GM23338 (cell line): Measurements from ENCODE around the gene CLEC2D. TPM values are rescaled to one million over a fixed set of nuclear protein-coding genes. Genes with fewer than 3 reads are reported as not detected.

Experiments used
- ATAC-seq: fragments of 200-7000 bp; cut with Tn5 transposase; 3 replicates; pipeline ENCODE4 v1.9.1; 2020
- DNase-seq: peaks from one replicate; pipeline ENCODE4 v3.0.0-alpha.2; 2015; ENCODE audit warnings: low spot score
- H2AFZ ChIP-seq: fragments of 200-600 bp; sonication (generic); 2 replicates; pipeline ENCODE4 v1.8.0; 2016; ENCODE audit warnings: antibody characterized with exemption, mild to moderate bottlenecking, moderate library complexity
- H3F3A ChIP-seq: fragments of 200-600 bp; sonication (generic); replicated peaks from 2 replicates; pipeline ENCODE4 v1.8.0; 2017; ENCODE audit warnings: antibody characterized with exemption, mixed run types, low read depth
- H3K27ac ChIP-seq: fragments of 200-600 bp; sonication (generic); 2 replicates; pipeline ENCODE4 v1.6.1; 2016; ENCODE audit warnings: low read depth
- H3K27me3 ChIP-seq: fragments of 200-600 bp; sonication (generic); 2 replicates; pipeline ENCODE4 v1.8.0; 2016; ENCODE audit warnings: mild to moderate bottlenecking, mixed run types, moderate library complexity; ENCODE audit not compliant: insufficient read depth
- H3K36me3 ChIP-seq: fragments of 200-600 bp; sonication (generic); 2 replicates; pipeline ENCODE4 v1.8.0; 2016; ENCODE audit warnings: mild to moderate bottlenecking; ENCODE audit not compliant: insufficient read depth
- H3K4me1 ChIP-seq: fragments of 200-600 bp; sonication (generic); 2 replicates; pipeline ENCODE4 v1.8.0; 2016; ENCODE audit warnings: mild to moderate bottlenecking, moderate library complexity; ENCODE audit not compliant: insufficient read depth
- H3K4me2 ChIP-seq: fragments of 200-600 bp; sonication (generic); 2 replicates; pipeline ENCODE4 v1.7.1; 2017; ENCODE audit warnings: mixed run types
- H3K4me3 ChIP-seq: fragments of 200-600 bp; sonication (generic); 2 replicates; pipeline ENCODE4 v1.6.1; 2016; ENCODE audit warnings: mixed run types
- H3K79me2 ChIP-seq: fragments of 200-600 bp; sonication (generic); replicated peaks from 2 replicates; pipeline ENCODE4 v1.8.0; 2017; ENCODE audit warnings: mild to moderate bottlenecking; ENCODE audit not compliant: insufficient read depth
- H3K9me2 ChIP-seq: fragments of 200-600 bp; sonication (generic); 2 replicates; pipeline ENCODE4 v1.8.0; 2017; ENCODE audit not compliant: insufficient read depth
- H4K20me1 ChIP-seq: fragments of 200-600 bp; sonication (generic); replicated peaks from 2 replicates; pipeline ENCODE4 v1.8.0; 2017; ENCODE audit warnings: mild to moderate bottlenecking; ENCODE audit not compliant: insufficient read depth
- H3K27ac Mint-ChIP-seq: 2 replicates; pipeline ENCODE4 v1.8.0; 2020; ENCODE audit warnings: inconsistent platforms, mild to moderate bottlenecking, moderate library complexity, mixed read lengths
- H3K27me3 Mint-ChIP-seq: 3 replicates; pipeline ENCODE4 v1.8.0; 2022; ENCODE audit warnings: low read depth, mild to moderate bottlenecking, moderate library complexity, mixed read lengths, inconsistent platforms; ENCODE audit not compliant: insufficient read depth, poor library complexity
- H3K36me3 Mint-ChIP-seq: 3 replicates; pipeline ENCODE4 v1.8.0; 2021; ENCODE audit warnings: low read depth, mild to moderate bottlenecking, inconsistent platforms, moderate library complexity, mixed read lengths
- H3K4me1 Mint-ChIP-seq: 3 replicates; pipeline ENCODE4 v1.8.0; 2020; ENCODE audit warnings: mild to moderate bottlenecking, inconsistent platforms, mixed read lengths
- H3K4me3 Mint-ChIP-seq: 3 replicates; pipeline ENCODE4 v1.8.0; 2021; ENCODE audit warnings: moderate library complexity, mild to moderate bottlenecking, inconsistent platforms, mixed read lengths
- H3K9me3 Mint-ChIP-seq: 3 replicates; pipeline ENCODE4 v1.8.0; 2020; ENCODE audit warnings: moderate library complexity, mild to moderate bottlenecking, inconsistent platforms, mixed read lengths
- CREB1 ChIP-seq: fragments of 250-450 bp; sonication (Bioruptor Pico); IDR thresholded peaks from 2 replicates; pipeline ENCODE4 v1.5.0; 2020; ENCODE audit warnings: low read depth, mild to moderate bottlenecking, moderate library complexity
- ETS1 ChIP-seq: IDR thresholded peaks from 2 replicates; pipeline ENCODE4 v1.6.1; 2016; ENCODE audit warnings: antibody characterized with exemption
- EZH2 ChIP-seq: fragments of 200-600 bp; sonication (generic); IDR thresholded peaks from one replicate; pipeline ENCODE4 v1.8.0; 2017; ENCODE audit warnings: antibody characterized with exemption, mild to moderate bottlenecking, low read depth; ENCODE audit not compliant: unreplicated experiment
- JUNB ChIP-seq: IDR thresholded peaks from one replicate; pipeline ENCODE4 v1.6.1; 2016; ENCODE audit warnings: antibody characterized with exemption; ENCODE audit not compliant: unreplicated experiment
- NANOG ChIP-seq: IDR thresholded peaks from 2 replicates; pipeline ENCODE4 v1.6.1; 2016; ENCODE audit warnings: antibody characterized with exemption, borderline replicate concordance
- POLR2AphosphoS5 ChIP-seq: IDR thresholded peaks from 2 replicates; pipeline ENCODE4 v1.6.1; 2016; ENCODE audit warnings: antibody characterized with exemption, low read depth
- STAT1 ChIP-seq: IDR thresholded peaks from one replicate; pipeline ENCODE4 v1.6.1; 2016; ENCODE audit warnings: antibody characterized with exemption; ENCODE audit not compliant: unreplicated experiment
- ZNF114 ChIP-seq: fragments of 250-450 bp; sonication (Bioruptor Pico); IDR thresholded peaks from 2 replicates; pipeline ENCODE4 v1.5.0; 2020; ENCODE audit warnings: mild to moderate bottlenecking, moderate library complexity
- ZNF331 ChIP-seq: fragments of 250-450 bp; sonication (Bioruptor Pico); IDR thresholded peaks from 2 replicates; pipeline ENCODE4 v1.5.0; 2020; ENCODE audit warnings: low read depth, mild to moderate bottlenecking, moderate library complexity
- ZNF462 ChIP-seq: fragments of 250-450 bp; sonication (Bioruptor Pico); IDR thresholded peaks from 2 replicates; pipeline ENCODE4 v1.5.0; 2020; ENCODE audit warnings: mild to moderate bottlenecking, moderate library complexity
- polyA plus RNA-seq: library from polyadenylated mRNA; unstranded; fragments of >200 nt; fragmentation: Nextera tagmentation; extraction: Ambion mirVana; gene quantifications from 2 replicates; pipeline ENCODE4 v1.2.1, GENCODE V29; 2016
- total RNA-seq: library from RNA; depleted of rRNA; stranded (reverse); fragments of >200 nt; shearing (Covaris generic); gene quantifications from 2 replicates; pipeline ENCODE4 v1.2.3, GENCODE V29; 2014

The CLEC2D gene
- total and polyA plus RNA-seq, 2 experiments from 2014 or later = 6.9 to 7.1 TPM

- peak overlapping the region; percentile 94 for H3K27ac ChIP-seq
- peaks cover 42% of the 10 kb centered on the region for H3K4me1 ChIP-seq
- no peaks in the 10 kb centered on the region for H3K9me2 ChIP-seq
- Mint-ChIP-seq H3K27ac (no peak overlapping the region), H3K4me1 (peaks cover 38% of the 10 kb centered on the region), H3K27me3 (peaks cover 8% of the 10 kb centered on the region), H3K36me3 (peaks cover 11% of the 10 kb centered on the region), H3K4me3 (peak overlapping the region; percentile 91), H3K9me3 (peaks cover 3% of the 10 kb centered on the region; the same call in 2 of the 3 replicates)
- H3K36me3 ChIP-seq = no peaks in the 10 kb centered on the region
- no peaks in the 10 kb centered on the region; the same call in 1 of the 2 replicates for H3F3A ChIP-seq
- peak overlapping the region; percentile 81 for H3K4me3 ChIP-seq
- no peaks in the 10 kb centered on the region for H4K20me1 ChIP-seq
- no peak for TF ChIP-seq STAT1
- no peak for TF ChIP-seq ZNF114 (CRISPR knock-in tag)
- TF ChIP-seq NANOG = no peak
- no peak for TF ChIP-seq ETS1
- no peak for TF ChIP-seq JUNB
- TF ChIP-seq EZH2 = no peak
- TF ChIP-seq ZNF462 (CRISPR knock-in tag) = no peak
- TF ChIP-seq CREB1 (CRISPR knock-in tag) = no peak
- TF ChIP-seq ZNF331 (CRISPR knock-in tag) = no peak
- no peak for TF ChIP-seq POLR2AphosphoS5
- peaks cover 32% of the 10 kb centered on the region for H3K79me2 ChIP-seq
- ATAC-seq (no peak; the same call in 1 of the 3 replicates), DNase-seq (no peak)
- H2AFZ ChIP-seq = peak overlapping the region; percentile 99; the same call in 1 of the 2 replicates
- H3K4me2 ChIP-seq = peak overlapping the region; percentile 88
- H3K27me3 ChIP-seq = no peaks in the 10 kb centered on the region
These were observed 20.6 kb upstream of the CLEC2D start for GRCh38 chr12:9648701-9649531.
